Activated effector memory CD4-positive, alpha-beta T cell treated with anti-CD3 and anti-CD28 coated beads, Interleukin-2, amount 50 U/mL, for 16 hours (primary cell): ENCODE data around the gene C12orf56.
"Not testable (repeated sequence)": the region's sequence is repeated elsewhere in the genome, so short reads cannot be mapped to it uniquely, and the experiment has no call there.

Experiments used
- DNase-seq: peaks from one replicate; pipeline ENCODE4 v3.0.0-alpha.2; 2020

Gene C12orf56

DNA sequence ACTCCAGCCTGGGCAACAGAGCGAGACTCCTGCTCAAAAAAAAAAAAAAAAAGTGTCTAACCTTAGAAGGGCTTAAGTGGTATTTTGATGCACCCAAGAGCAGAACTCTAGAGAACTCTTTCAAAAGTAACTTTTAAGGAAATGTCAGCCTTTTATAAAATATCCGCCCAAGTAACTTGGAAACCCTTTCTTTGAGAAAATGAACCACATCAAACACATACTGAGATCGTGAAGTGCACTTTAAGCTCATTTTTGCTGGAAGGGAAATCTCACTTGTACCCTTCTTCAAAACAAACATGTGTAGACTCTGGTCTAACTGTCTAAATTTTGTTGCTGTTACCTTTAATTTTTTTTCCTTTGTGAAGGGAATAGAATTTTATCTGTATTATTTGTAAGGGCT is 5.5 kb downstream of the C12orf56 start:
- no peak for DNase-seq

DNA sequence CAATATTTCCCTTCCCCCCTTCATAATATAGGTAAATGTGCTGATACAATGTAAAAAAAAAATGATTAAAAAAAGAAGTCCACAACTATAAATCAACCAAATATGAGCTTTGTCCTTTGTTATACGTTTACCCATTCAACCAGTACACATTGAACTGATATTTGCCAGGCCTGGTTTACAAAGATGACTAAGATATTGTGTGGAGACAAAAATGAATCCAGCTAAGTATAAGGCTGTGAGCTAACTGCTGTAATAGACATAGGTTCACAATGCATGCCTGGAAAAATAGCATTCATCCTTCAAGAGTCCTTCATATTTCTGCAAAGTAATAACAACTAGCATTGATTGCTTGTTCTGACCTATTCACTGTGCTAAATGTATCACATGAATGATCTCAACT is 6.9 kb downstream of the C12orf56 start:
- no peak for DNase-seq

DNA sequence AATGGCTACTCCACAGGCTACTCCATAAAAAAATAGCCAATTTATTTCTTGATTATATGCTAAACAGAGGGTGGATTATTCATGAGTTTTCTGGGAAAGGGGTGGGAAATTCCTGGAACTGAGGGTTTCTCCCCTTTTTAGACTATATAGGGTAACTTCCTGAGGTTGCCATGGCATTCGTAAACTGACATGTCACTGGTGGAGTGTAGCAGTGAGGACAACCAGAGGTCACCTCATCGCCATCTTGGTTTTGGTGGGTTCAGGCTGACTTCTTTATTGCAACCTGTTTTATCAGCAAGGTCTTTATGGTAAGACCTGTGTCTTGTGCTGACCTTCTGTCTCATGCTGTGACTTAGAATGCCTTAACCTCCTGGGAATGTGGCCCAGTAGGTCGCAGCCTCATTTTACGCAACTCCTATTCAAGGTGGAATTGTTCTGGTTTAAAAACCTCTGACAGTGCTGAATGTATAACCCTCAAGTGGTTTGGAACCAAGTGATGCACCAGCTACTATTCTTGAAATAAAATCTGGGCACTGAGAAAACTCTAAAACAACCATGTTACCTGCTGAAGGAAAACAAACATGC is 27.7 kb downstream of the C12orf56 start:
- DNase-seq, result no peak

DNA sequence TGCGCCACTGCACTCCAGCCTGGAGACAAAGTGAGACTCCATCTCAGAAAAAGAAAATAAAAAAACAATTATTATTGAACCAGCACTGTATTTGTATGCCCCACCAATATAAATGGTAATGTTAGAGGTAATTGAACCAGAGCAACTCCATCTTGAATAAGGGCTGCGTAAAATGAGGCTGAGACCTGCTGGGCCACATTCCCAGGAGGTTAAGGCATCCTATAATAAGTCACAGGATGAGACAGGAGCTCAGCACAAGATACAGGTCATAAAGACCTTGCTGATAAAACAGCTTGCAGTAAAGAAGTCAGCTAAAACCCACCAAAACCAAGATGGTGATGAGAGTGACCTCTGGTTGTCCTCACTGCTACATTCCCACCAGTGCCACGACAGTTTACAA is 29.4 kb downstream of the C12orf56 start:
- DNase-seq, result not testable (repeated sequence)

DNA sequence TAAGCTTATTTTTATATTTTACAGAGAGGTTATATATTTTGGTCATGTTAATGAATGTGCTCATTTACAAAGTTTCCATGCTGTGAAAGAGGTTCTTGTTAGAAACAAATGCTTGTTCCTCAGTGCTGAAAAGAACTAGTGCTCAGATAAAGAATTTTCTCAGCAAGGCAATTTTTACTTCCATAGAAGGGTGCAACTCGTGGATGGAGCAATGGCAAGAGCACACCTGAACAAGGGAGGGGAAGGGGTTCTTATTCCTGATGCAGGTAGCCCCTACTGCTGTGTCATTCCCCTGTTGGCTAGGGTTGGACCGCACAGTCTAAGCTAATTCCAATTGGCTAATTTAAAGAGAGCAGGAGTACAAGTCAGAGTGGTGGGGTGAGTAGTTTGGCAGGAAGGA is 34.3 kb downstream of the C12orf56 start:
- DNase-seq, result not testable (repeated sequence)

DNA sequence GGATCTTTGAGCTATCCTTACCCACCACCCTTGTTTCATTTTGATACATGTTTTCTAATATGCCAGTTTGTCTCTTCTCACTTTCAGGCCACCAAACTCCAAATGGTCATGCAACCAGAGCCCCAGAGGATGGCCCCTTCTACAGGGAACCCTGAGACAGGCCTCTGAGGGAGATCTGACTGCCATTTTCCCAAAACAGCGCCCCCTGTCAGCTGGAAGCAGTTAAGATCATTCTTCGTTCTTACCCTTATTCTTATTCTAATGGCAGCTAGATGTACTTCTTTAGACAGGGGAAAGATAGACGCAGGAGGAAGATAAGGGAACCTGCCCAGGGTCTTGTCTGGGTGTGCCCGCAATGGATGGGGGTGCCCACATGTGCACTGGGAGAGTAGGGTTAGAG is 38.4 kb downstream of the C12orf56 start:
- DNase-seq, result no peak

DNA sequence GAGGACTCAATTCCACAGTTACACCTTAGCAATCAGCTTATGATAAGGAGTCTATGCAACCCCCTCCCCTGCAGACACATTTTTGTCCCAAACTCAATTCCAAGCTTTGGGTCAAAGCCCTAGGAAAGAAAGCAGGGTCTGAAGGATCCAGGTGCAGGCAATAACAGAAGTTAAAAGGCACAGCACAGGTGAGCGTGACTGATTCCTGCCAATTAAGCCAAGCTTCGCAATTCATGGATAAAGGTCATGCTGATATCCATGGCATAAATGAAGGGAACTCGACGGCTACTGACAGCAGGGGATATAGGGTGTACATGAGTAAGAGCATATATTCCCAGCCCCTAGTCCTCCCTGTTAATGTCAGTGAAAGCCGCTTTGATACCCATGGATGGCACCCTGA is 39.3 kb downstream of the C12orf56 start:
- DNase-seq, result no peak

DNA sequence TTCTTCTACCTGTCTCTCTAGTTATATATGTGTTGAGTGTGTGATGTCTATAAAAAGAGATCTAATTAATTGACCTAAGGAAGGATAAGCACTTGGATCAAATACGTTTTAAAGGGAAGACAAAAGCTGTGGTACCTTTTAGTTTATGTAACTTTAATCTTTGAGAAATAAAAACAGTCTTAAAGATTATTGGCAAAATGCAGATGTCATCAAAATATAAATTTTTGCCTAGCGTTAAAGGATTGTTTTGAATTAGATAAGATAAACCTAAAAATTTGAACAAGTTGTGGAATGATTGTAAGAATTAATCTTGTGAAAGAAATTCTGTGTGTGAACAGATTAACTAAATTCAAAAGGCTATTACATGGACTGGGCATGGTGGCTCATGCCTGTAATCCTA is 42.9 kb downstream of the C12orf56 start:
- no peak for DNase-seq

DNA sequence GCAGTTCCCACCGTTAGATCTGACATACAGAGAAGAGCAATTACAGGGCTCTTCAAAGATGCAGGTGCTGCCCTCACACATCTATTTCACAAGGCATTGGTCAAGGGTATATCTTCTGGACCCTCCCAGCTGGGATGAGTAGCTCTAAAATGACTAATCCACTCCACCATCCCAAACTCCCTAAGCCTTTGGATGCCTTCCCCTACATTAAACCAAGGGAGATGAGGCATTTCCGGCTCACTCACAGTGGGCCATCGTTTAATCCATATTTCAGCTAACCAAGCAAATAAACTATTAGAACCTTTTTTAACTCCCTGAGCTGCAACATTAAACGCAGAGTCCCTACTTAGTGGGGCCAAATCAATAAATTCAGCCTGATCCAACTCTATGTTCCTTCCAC is 45.9 kb downstream of the C12orf56 start:
- DNase-seq, result not testable (repeated sequence)

DNA sequence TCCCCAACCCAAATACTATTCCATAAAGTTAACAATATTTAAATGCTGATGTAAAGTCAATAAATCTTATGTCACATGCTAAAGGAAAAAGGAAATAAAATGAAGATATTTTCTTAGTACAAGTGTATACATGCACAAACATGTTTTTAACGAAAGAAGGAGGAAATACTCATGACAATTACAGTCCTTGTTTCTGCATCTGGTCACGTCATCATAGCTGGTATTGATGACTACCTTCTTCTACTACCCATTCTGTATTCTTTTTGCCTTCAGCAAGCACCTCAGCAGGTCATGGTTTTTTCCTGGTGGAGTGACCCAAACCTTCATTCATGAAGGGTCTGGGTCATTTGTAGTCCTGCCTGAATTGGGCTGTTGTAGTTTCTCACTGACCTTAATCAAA is 50.0 kb downstream of the C12orf56 start:
- DNase-seq, result not testable (repeated sequence)

DNA sequence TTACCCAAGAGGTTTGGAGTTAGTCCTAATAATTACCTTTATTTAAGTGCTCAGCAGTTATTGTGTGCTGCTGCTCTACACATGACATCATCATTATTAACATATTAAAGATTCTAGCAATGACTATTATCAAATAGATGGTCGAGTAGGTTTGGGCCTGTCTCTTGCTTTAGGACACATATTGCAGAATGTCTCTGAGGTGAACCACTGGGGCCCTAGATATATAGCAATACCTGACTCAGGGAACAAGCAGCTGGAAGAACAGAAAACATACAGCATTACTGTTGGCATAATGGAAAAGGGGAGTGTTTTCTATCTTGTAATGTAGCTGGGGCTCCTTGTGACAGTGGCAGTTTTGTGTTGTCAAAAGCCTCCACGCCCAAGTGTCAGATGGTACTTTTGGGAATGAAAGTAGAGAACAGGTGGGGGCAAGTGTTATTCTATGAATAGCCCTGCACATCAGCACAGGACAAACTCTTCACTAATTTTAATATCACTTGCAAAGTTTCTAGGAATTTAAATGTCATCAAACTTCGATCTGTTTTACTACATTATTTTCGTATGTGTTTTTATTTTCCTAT is 54.6 kb downstream of the C12orf56 start:
- no peak for DNase-seq

DNA sequence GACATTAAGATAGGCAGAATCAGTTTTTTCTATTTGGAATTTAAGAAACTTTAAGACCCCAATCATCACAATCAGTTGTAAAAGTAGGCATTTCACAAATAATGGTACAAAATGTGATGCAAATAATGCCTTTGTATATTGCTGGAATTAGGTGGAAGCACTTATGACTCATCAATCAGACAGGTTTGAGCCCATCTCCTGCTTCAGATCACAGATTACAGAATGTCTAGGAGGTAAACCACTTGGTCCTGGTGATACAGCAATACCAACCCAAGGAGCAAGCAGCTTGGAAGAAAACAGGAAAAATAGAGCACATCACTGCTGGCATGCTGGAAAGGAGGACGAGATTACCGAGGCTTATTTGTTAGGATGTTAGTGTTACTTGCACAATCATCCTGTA is 57.6 kb downstream of the C12orf56 start:
- DNase-seq, result no peak

DNA sequence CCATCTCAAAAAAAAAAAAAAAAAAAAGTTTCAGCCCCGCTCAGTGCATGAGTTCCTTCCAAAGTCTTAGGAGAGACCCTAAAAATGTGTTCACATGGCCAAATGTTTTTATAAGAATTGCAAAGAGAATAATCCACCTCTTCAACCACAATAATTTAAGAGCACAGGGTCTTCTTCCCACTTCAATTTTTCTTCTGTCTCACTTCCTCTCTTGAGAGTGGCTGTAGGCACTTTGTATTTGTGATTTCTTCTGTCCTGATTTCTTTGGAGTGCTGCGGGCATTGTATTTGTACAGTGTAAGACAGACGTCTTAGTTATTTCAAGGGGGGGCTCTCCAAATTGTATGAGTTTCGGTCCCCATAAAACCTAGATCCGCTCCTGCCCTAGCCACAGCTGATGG is 58.3 kb downstream of the C12orf56 start:
- DNase-seq, result no peak

DNA sequence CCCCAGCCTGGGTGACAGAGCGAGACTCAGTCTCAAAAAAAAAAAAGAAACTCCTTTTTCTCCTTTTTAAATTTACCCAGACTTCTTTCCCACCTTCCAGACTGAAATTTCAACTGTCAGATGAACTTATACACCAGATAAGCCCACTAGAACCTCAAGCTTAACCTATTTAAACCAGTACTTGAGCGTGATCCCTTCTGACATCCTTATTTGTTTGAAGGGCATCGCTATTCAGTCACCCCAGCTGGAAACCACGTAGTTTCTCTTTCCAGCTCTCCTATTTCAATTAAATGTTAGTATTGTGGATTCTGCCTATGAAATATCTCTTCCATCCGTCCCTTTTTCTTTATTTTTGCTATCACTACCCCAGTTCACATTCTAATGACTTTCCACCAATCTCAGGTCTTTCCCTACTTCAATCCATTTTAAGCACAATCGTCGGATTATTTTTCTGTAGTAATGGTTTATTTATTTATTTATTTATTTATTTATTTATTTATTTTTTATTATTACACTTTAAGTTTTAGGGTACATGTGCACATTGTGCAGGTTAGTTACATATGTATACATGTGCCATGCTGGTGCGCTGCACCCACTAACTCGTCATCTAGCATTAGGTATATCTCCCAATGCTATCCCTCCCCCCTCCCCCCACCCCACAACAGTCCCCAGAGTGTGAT is 61.4 kb downstream of the C12orf56 start:
- not testable (repeated sequence) for DNase-seq

DNA sequence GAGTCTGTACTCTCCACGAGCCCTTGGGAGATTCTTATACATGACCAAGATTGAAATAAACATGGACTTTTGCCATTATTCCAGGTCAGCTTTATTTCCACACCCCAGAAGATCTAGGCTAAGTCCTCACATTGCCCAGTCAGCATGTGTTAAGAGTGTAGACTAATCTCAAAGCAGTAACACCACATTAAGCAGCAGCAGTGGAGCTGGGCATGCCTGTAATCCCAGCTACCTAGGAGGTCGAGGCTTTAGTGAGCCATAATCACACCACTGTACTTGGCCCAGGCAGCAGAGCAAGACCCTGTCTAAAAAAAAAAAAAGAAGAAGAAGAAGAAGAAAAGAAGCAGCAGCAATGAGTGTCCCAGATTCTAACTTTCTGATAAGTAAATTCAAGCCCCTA is 65.5 kb downstream of the C12orf56 start:
- no peak for DNase-seq

DNA sequence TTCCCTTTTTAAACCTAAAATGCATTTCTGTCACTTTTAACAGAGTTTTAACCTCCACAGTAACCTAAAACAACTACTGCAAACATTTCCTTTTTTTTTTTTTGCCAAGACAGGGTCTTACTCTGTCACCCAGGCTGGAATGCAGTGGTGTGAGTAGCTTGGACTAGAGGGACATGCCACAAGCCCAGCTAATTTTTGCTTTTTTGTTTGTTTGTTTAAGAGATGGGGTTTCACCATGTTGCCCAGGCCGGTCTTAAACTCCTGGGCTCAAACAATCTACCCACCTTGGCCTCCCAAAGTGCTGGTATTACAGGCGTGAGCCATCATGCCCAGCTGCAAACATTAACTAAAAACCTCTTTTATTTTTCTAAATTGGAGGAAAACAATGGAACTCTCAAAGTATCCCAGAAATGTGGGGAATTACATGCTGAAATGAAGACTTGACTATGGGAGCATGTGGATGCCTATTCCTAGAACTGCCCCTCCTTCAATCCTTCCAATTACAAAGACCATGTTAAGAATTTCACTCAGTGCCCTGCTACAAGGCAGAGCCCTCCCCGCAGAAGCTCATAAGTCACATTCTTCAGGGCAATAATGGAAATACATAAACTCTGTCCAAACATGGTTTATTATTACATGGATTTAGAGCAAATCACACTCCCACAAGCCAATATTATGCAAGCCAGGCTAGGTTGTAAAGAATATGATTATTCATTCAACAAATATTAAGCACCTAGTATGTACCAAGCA is 66.9 kb downstream of the C12orf56 start:
- DNase-seq, result no peak

DNA sequence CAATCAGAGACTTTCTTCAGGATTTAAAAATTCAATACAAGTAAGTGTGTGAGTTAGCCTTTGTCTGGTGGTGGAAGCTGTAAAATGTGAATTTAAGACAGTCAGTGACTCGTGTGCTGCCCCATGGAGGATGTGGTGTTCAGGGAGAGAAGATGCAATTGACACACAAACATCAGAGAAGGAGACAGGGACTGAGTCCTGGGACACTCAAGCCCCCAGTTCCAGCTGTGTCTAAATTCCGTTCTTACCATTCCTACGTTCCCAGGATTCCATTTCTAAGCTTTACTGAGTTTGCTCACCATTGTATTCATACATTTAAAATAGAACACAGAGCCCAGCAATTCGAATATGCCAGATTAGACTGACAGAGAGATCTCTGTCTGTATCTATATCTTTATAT is 67.6 kb downstream of the C12orf56 start:
- no peak for DNase-seq

DNA sequence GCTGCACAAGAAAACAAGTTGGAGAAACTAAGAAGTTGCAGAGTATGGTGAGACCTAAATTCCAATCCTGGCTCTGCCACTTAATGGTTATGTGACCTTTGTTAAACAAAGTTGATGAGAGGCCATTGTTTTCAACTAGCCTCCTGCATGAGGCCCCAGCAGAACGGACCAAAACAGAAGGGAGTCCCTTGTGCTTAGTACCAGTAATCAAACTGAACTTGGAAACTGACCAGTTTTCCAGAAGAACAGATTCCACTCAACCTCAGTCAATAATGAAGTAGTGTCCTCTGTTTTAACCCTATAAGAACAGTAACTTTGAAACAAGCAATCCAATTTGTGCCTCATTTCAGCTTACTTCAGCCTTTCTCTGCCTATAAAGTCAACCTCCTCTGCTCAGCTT is 69.9 kb downstream of the C12orf56 start:
- no peak for DNase-seq

DNA sequence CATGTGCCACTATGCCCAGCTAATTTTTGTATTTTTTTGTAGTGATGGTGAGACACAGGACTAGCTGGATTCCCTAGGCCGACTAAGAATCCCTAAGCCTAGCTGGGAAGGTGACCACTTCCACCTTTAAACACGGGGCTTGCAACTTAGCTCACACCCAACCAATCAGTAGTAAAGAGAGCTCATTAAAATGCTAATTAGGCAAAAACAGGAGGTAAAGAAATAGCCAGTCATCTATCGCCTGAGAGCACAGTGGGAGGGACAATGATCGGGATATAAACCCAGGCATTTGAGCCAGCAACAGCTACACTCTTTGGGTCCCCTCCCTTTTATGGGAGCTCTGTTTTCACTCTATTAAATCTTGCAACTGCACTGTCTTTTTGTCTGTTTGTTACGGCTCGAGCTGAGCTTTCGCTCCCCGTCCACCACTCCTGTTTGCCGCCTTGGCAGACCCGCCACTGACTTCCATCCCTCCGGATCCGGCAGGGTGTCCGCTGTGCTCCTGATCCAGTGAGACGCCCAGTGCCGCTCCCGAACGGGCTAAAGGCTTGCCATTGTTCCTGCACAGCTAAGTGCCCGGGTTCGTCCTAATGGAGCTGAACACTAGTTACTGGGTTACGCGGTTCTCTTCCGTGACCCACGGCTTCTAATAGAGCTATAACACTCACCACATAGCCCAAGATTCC is 70.9 kb downstream of the C12orf56 start:
- not testable (repeated sequence) for DNase-seq

DNA sequence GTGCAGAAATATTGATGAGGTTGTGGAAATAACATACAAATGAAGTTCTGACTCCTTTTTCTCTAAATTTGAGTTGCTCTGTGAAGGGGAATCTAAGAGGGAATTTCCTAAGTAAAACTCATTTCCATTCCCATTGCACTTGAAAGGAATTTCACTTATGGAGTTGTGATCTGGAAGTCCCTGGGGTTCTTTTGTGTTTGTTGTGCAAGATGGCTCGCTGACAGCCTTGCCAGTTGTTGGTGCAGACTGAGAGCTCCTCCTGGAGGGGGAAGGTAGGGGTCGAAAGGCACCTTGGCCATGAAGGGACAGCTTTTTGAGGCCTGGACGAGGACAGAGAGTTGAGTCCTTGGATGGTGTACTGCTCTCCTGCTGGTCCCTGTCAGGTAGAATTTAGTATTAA is 72.0 kb downstream of the C12orf56 start:
- DNase-seq, result no peak

DNA sequence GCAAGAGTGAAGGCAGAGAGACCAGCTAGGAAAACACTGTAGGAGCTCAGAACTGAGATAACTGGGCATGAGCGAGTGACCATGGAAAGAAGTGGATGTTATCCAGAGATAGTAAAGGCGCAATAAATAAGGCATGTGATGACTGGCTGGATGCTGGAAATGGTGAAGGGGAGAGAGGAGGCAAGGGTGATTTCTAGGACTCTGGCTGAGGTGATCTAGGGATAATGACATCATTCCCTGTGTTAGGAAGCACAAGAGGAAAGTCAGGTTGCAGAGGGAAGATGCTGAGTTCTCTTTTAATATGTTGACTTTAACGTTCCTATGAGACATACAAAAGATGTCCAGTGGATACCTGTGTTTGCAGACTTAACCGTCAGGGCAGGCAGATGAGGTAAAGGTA is 78.7 kb downstream of the C12orf56 start:
- DNase-seq, result no peak

DNA sequence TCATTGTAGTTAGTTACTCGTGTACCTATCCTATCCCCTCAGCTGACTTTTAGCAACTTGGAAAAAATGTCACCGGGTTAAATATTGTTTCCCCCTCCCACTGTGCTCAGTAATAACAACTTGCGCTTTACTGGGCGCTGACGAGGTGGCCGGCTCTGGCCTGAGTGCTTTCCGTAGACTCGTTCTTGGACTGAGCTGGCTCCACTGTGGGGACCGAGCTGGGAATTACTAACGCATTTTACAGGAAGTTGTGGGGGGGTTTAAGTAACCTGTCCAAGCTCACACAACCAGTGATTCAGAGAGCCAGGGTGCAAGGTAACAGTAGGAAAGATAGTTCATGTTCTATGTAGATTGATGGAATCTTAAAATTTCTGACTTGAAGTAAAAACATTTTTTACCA is 86.0 kb downstream of the C12orf56 start:
- no peak for DNase-seq

DNA sequence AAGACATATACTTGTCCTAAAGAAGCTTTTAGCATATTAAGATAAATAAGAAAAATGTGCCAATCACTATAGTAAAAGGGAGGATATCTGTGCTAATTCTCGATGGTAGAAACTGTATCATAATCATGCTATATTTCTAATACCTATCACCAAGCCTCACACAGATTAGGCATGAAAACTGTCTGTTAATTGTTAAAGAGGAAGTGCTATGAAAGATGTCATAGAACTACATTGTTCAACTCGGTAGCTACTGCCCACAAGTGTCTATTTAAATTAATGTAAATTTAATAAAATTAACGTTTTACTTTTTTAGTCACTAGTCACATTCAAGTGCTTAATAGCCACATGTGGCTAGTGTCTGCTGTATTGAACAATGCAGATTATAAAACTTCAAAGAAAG is 90.9 kb downstream of the C12orf56 start:
- DNase-seq, result no peak
